ENCODE data around the gene ERLIN1. TPM values are rescaled to one million over a fixed set of nuclear protein-coding genes. Genes with fewer than 3 reads are reported as not detected.

ERLIN1 gene
- 33.9 TPM for total RNA-seq

- peak; percentile 77 to 96 (median 92) for DNase-seq (ENCODE audit: low read depth in 2 of 3, low spot score in 2 of 3)
These were observed at the start of gene ERLIN1 for GRCh38 chr10:100185364-100186252. ERLIN1 (minus strand) TSS chr10:100186029; CDS start chr10:100185626, 403 bp downstream.

GRCh38 chr10:100232101-100232500 is 46.3 kb upstream of the ERLIN1 start:
- no peak for DNase-seq (ENCODE audit: low read depth in 2 of 3, low spot score in 2 of 3)

GRCh38 chr10:100229819-100230422 is 44.1 kb upstream of the ERLIN1 start:
- DNase-seq (ENCODE audit: low read depth in 2 of 3, low spot score in 2 of 3): no peak

GRCh38 chr10:100223879-100224278 is 38.0 kb upstream of the ERLIN1 start:
- no peak for DNase-seq (ENCODE audit: low read depth in 2 of 3, low spot score in 2 of 3)

GRCh38 chr10:100222529-100222928 is 36.7 kb upstream of the ERLIN1 start:
- no peak for DNase-seq (ENCODE audit: low read depth in 2 of 3, low spot score in 2 of 3)

- no peak for DNase-seq (ENCODE audit: low read depth in 2 of 3, low spot score in 2 of 3)
These were observed 30.2 kb upstream of the ERLIN1 start for GRCh38 chr10:100216006-100216405.

- DNase-seq (ENCODE audit: low read depth in 2 of 3, low spot score in 2 of 3): no peak
These were observed 23.5 kb upstream of the ERLIN1 start for GRCh38 chr10:100209303-100209702.

GRCh38 chr10:100208276-100208675 is 22.4 kb upstream of the ERLIN1 start:
- DNase-seq (ENCODE audit: low read depth in 2 of 3, low spot score in 2 of 3): no peak

- DNase-seq (ENCODE audit: low read depth in 2 of 3, low spot score in 2 of 3): no peak
These were observed 18.5 kb upstream of the ERLIN1 start for GRCh38 chr10:100204370-100204769.

GRCh38 chr10:100201549-100201948 is 15.7 kb upstream of the ERLIN1 start:
- DNase-seq (ENCODE audit: low read depth in 2 of 3, low spot score in 2 of 3): no peak

- DNase-seq (ENCODE audit: low read depth in 2 of 3, low spot score in 2 of 3): no peak
These were observed 8.9 kb upstream of the ERLIN1 start for GRCh38 chr10:100194711-100195110.

- DNase-seq (ENCODE audit: low read depth in 2 of 3, low spot score in 2 of 3): peak in 1 of 3 donors; percentile 33
These were observed 6.5 kb upstream of the ERLIN1 start for GRCh38 chr10:100192350-100192749.

- no peak for DNase-seq (ENCODE audit: low read depth in 2 of 3, low spot score in 2 of 3)
These were observed 704 bp upstream of the ERLIN1 start for GRCh38 chr10:100186253-100187212.

GRCh38 chr10:100184840-100185239 is 989 bp downstream of the ERLIN1 start:
- DNase-seq (ENCODE audit: low read depth in 2 of 3, low spot score in 2 of 3): peak in 1 of 3 donors; percentile 32

- no peak for DNase-seq (ENCODE audit: low read depth in 2 of 3, low spot score in 2 of 3)
These were observed 1.4 kb downstream of the ERLIN1 start for GRCh38 chr10:100184426-100184825.

GRCh38 chr10:100183481-100183880 is 2.3 kb downstream of the ERLIN1 start:
- peak in 2 of 3 donors; percentile 52 to 74 for DNase-seq (ENCODE audit: low read depth in 2 of 3, low spot score in 2 of 3)

GRCh38 chr10:100182908-100183307 is 2.9 kb downstream of the ERLIN1 start:
- no peak for DNase-seq (ENCODE audit: low read depth in 2 of 3, low spot score in 2 of 3)

- peak in 2 of 3 donors; percentile 38 to 69 for DNase-seq (ENCODE audit: low read depth in 2 of 3, low spot score in 2 of 3)
These were observed 3.5 kb downstream of the ERLIN1 start for GRCh38 chr10:100182281-100182680.

GRCh38 chr10:100175875-100176274 is 10.0 kb downstream of the ERLIN1 start:
- DNase-seq (ENCODE audit: low read depth in 2 of 3, low spot score in 2 of 3): peak in 1 of 3 donors; percentile 26

Data from hematopoietic multipotent progenitor cell (in vitro differentiated cells).